IMR-90 (cell line): ENCODE measurements around the gene BACH1. TPM values are rescaled to one million over a fixed set of nuclear protein-coding genes. Genes with fewer than 3 reads are reported as not detected.

Experiments used
- ATAC-seq: fragments of 200-7000 bp; cut with Tn5 transposase; 2 replicates; pipeline ENCODE4 v1.9.1; 2020; ENCODE audit warnings: low read depth, mild to moderate bottlenecking, moderate library complexity
- BruUV-seq: library from RNA; stranded (reverse); fragments of 400-500 nt; replicated peaks from 2 replicates; lab custom pipeline; 2021; lab: Mats Ljungman, UMichigan
- CTCF ChIA-PET: fragments of 300-600 bp; formaldehyde crosslinking; extraction: SDS; loops from one replicate; lab custom pipeline; 2021; ENCODE audit warnings: antibody characterized with exemption; lab: Yijun Ruan, JAX
- POLR2A ChIA-PET: fragments of 300-600 bp; sonication (Branson Sonifier 250); formaldehyde crosslinking; loops from one replicate; lab custom pipeline; 2022; ENCODE audit warnings: antibody characterized with exemption; ENCODE audit not compliant: unreplicated experiment; lab: Charles Lee
- DNase-seq: peaks from one replicate; pipeline ENCODE4 v3.0.0; 2013
- H2AFZ ChIP-seq: replicated peaks from 2 replicates; pipeline ENCODE3; 2013; ENCODE audit warnings: low read length, mild to moderate bottlenecking; ENCODE audit not compliant: poor library complexity
- H2AK5ac ChIP-seq: 2 replicates; pipeline ENCODE4 v1.6.1; 2013; ENCODE audit warnings: low read depth, low read length, inconsistent platforms
- H2AK9ac ChIP-seq: replicated peaks from 2 replicates; pipeline ENCODE3; 2013; ENCODE audit warnings: mild to moderate bottlenecking, low read depth, low read length, moderate library complexity; ENCODE audit not compliant: poor library complexity
- H2BK120ac ChIP-seq: 2 replicates; pipeline ENCODE4 v1.6.1; 2013; ENCODE audit warnings: low read depth, low read length, inconsistent platforms
- H2BK15ac ChIP-seq: 3 replicates; pipeline ENCODE4 v1.6.1; 2013; ENCODE audit warnings: low read depth, low read length, inconsistent platforms
- H2BK20ac ChIP-seq: 2 replicates; pipeline ENCODE4 v1.6.1; 2013; ENCODE audit warnings: low read depth, mild to moderate bottlenecking, inconsistent platforms, low read length, moderate library complexity
- H2BK5ac ChIP-seq: 2 replicates; pipeline ENCODE4 v1.6.1; 2013; ENCODE audit warnings: mild to moderate bottlenecking, low read depth, low read length, inconsistent platforms; ENCODE audit not compliant: poor library complexity, severe bottlenecking
- H3K14ac ChIP-seq: replicated peaks from 2 replicates; pipeline ENCODE4 v1.6.1; 2013; ENCODE audit warnings: low read depth, low read length, inconsistent platforms
- H3K18ac ChIP-seq: 2 replicates; pipeline ENCODE4 v1.6.1; 2013; ENCODE audit warnings: low read depth, low read length, control low read depth
- H3K23ac ChIP-seq: 2 replicates; pipeline ENCODE4 v1.6.1; 2013; ENCODE audit warnings: low read depth, low read length, inconsistent platforms
- H3K27ac ChIP-seq: 2 replicates; pipeline ENCODE4 v1.5.1; 2013; ENCODE audit warnings: mild to moderate bottlenecking, control low read depth, low read length; ENCODE audit not compliant: insufficient read depth
- H3K27me3 ChIP-seq: 2 replicates; pipeline ENCODE4 v1.6.1; 2013; ENCODE audit warnings: low read length; ENCODE audit not compliant: control insufficient read depth, insufficient read depth
- H3K36me3 ChIP-seq: 2 replicates; pipeline ENCODE4 v1.6.1; 2013; ENCODE audit warnings: low read length, mixed read lengths; ENCODE audit not compliant: control insufficient read depth, insufficient read depth
- H3K4ac ChIP-seq: 2 replicates; pipeline ENCODE4 v1.6.1; 2013; ENCODE audit warnings: low read depth, low read length, inconsistent platforms
- H3K4me1 ChIP-seq: 2 replicates; pipeline ENCODE4 v1.6.1; 2013; ENCODE audit warnings: low read length, mixed read lengths; ENCODE audit not compliant: control insufficient read depth, insufficient read depth
- H3K4me2 ChIP-seq: 2 replicates; pipeline ENCODE4 v1.6.1; 2013; ENCODE audit warnings: low read depth, mild to moderate bottlenecking, control low read depth, low read length, moderate library complexity
- H3K4me3 ChIP-seq: 2 replicates; pipeline ENCODE4 v1.5.1; 2013; ENCODE audit warnings: low read depth, mild to moderate bottlenecking, control low read depth, low read length, moderate library complexity; ENCODE audit not compliant: insufficient read depth
- H3K56ac ChIP-seq: 2 replicates; pipeline ENCODE4 v1.6.1; 2013; ENCODE audit warnings: low read length, inconsistent platforms; ENCODE audit not compliant: insufficient read depth; ENCODE audit errors: extremely low read depth
- H3K79me1 ChIP-seq, 2 experiments: 2 replicates each; pipeline ENCODE4 v1.6.1; 2013; ENCODE audit warnings: low read length in 2 of 2, inconsistent platforms in 1 of 2, low read depth in 1 of 2
- H3K9ac ChIP-seq: 2 replicates; pipeline ENCODE4 v1.6.1; 2013; ENCODE audit warnings: low read depth, low read length, control low read depth
- H3K9me1 ChIP-seq: 2 replicates; pipeline ENCODE4 v1.6.1; 2013; ENCODE audit warnings: low read length, inconsistent platforms; ENCODE audit not compliant: insufficient read depth
- H3K9me3 ChIP-seq: 2 replicates; pipeline ENCODE4 v1.6.1; 2013; ENCODE audit warnings: low read length; ENCODE audit not compliant: control insufficient read depth, insufficient read depth
- H4K20me1 ChIP-seq: 2 replicates; pipeline ENCODE4 v1.6.1; 2013; ENCODE audit warnings: low read length, inconsistent platforms; ENCODE audit not compliant: insufficient read depth
- H4K5ac ChIP-seq: 2 replicates; pipeline ENCODE4 v1.6.1; 2013; ENCODE audit warnings: mild to moderate bottlenecking, low read depth, low read length, control low read depth
- H4K8ac ChIP-seq, 2 experiments: 2 replicates each; pipeline ENCODE4 v1.6.1; 2013; ENCODE audit warnings: low read depth in 2 of 2, low read length in 2 of 2, control low read depth in 1 of 2, inconsistent platforms in 1 of 2
- H4K91ac ChIP-seq: 2 replicates; pipeline ENCODE4 v1.6.1; 2013; ENCODE audit warnings: low read depth, low read length, inconsistent platforms; ENCODE audit not compliant: insufficient read depth
- BHLHE40 ChIP-seq: fragments of 150-350 bp; IDR thresholded peaks from 2 replicates; pipeline ENCODE4 v1.6.1; 2016; ENCODE audit warnings: mild to moderate bottlenecking, low read depth, low read length
- CEBPB ChIP-seq: IDR thresholded peaks from 2 replicates; pipeline ENCODE4 v1.6.1; 2012; ENCODE audit warnings: low read depth, low read length, improper control_type of control experiment
- MAFK ChIP-seq: IDR thresholded peaks from 2 replicates; pipeline ENCODE4 v1.6.1; 2012; ENCODE audit warnings: low read depth, low read length, improper control_type of control experiment
- MAZ ChIP-seq: IDR thresholded peaks from 2 replicates; pipeline ENCODE4 v1.6.1; 2012; ENCODE audit warnings: low read depth, mild to moderate bottlenecking, low read length, improper control_type of control experiment, moderate library complexity, borderline replicate concordance
- MXI1 ChIP-seq: IDR thresholded peaks from 2 replicates; pipeline ENCODE4 v1.6.1; 2012; ENCODE audit warnings: low read depth, mild to moderate bottlenecking, low read length, moderate library complexity, borderline replicate concordance
- NFE2L2 ChIP-seq: fragments of 150-350 bp; IDR thresholded peaks from 2 replicates; pipeline ENCODE4 v1.6.1; 2016; ENCODE audit warnings: low read depth, mild to moderate bottlenecking, low read length
- RAD21 ChIP-seq: IDR thresholded peaks from 2 replicates; pipeline ENCODE4 v1.6.1; 2012; ENCODE audit warnings: low read length, improper control_type of control experiment
- RCOR1 ChIP-seq: IDR thresholded peaks from 2 replicates; pipeline ENCODE4 v1.6.1; 2012; ENCODE audit warnings: mild to moderate bottlenecking, low read length, improper control_type of control experiment; ENCODE audit not compliant: insufficient replicate concordance
- RFX5 ChIP-seq: IDR thresholded peaks from 2 replicates; pipeline ENCODE4 v1.8.0; 2012; ENCODE audit warnings: low read depth, mild to moderate bottlenecking, low read length, moderate library complexity
- SMC3 ChIP-seq: fragments of 150-350 bp; IDR thresholded peaks from 2 replicates; pipeline ENCODE4 v1.6.1; 2016; ENCODE audit warnings: low read depth, mild to moderate bottlenecking, antibody characterized with exemption, low read length, moderate library complexity
- WGBS, 2 experiments: methylation state at CpG; one replicate each; pipeline versions ENCODE4 v1.1.5 to v1.1.7; 2013; ENCODE audit warnings: missing lambda C conversion rate in 2 of 2; ENCODE audit not compliant: insufficient read length in 1 of 2; ENCODE audit errors: extremely low coverage in 2 of 2; 5-methylcytosine and 5-hydroxymethylcytosine counted together
- dilution Hi-C: fragments of 300-500 bp; cut with HindIII; formaldehyde crosslinking; loops from one replicate; pipeline ENCODE4 v1.14.3; 2018; ENCODE audit warnings: low sequenced_read_pairs; ENCODE audit not compliant: unreplicated experiment
- in situ Hi-C: fragments of 300-500 bp; cut with MboI; formaldehyde crosslinking; loops from 3 replicates; pipeline ENCODE4 v1.14.3; 2019; ENCODE audit warnings: low sequenced_read_pairs, inconsistent platforms, mixed read lengths
- intact Hi-C: fragments of 100-400 bp; cut with micrococcal nuclease; formaldehyde crosslinking; loops from 2 replicates; pipeline ENCODE4 v1.10.0; 2022
- polyA plus RNA-seq, 3 experiments: library from polyadenylated mRNA; depleted of rRNA; stranded (reverse); fragments of >200 nt; gene quantifications; 2 replicates each; pipeline ENCODE4 v1.2.3, GENCODE V29; 2012; ENCODE audit warnings: low replicate concordance in 1 of 3
- total RNA-seq: library from RNA; depleted of rRNA; stranded (reverse); fragments of >200 nt; gene quantifications from 2 replicates; pipeline ENCODE4 v1.2.3, GENCODE V29; 2012
- TF ChIP-seq, protein P1 (sequence below): fragments of 150-350 bp; IDR thresholded peaks from 2 replicates; pipeline ENCODE4 v1.6.1; 2016; ENCODE audit warnings: low read depth, mild to moderate bottlenecking, low read length, moderate library complexity, borderline replicate concordance
- TF ChIP-seq, protein P2 (sequence below): fragments of 150-350 bp; IDR thresholded peaks from 2 replicates; pipeline ENCODE4 v1.6.1; 2017; ENCODE audit warnings: mild to moderate bottlenecking, antibody characterized with exemption, low read length, low read depth

Gene BACH1
- total and polyA plus RNA-seq, 2 of the 4 experiments (the other 2 are of a cell fraction), result 23.1 to 108 TPM

DNA sequence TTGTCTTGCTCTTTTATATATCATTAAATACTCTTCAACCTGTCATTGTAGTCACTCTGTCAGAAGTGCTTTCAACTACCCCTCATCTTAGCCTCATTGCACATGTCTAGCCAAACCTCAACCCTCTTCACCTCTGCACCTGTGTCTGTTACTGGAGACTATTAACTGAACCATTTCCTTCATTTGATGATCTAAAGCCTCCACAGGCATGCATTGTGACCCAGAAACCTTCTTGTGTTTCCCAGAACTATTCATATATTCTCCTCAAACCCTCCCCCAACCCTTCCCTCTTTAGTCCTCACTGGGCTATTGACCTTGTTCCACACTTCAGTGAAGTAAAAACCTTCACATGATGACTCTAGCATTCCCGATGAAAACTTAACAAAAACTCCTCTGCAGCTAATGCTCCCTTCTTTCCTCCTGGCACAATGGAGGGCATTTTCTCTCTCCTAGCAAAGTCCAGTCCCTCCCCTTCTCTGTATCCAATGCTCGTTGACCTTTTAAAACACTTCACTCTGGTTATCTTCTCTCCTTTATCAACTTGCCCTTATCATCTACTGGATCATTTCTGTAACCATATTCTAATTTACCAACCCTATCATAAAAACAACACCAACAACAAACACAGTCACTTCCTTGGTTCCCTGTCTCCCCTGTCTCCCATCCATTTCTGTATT lies 86.1 kb downstream of the BACH1 start:
- Histone ChIP-seq H4K8ac (no peak overlapping the region), H2BK20ac (no peak overlapping the region), H2AK5ac (no peak overlapping the region), H3K4me3 (no peak overlapping the region), H3K23ac (no peak overlapping the region), H3K27me3 (no peaks in the 10 kb centered on the region), H3K9me1 (peaks cover 3% of the 10 kb centered on the region; the same call in 1 of the 2 replicates), H3K9me3 (no peaks in the 10 kb centered on the region), H3K9ac (no peak overlapping the region), H3K14ac (no peak overlapping the region), H3K4ac (no peak overlapping the region), H2BK15ac (no peak overlapping the region), H4K20me1 (no peaks in the 10 kb centered on the region), H3K27ac (no peak overlapping the region), H2AK9ac (no peak overlapping the region), H4K91ac (no peak overlapping the region; the same call in 1 of the 2 replicates), H3K4me2 (no peak overlapping the region), H2AFZ (no peak overlapping the region), H2BK5ac (no peak overlapping the region), H3K18ac (no peak overlapping the region), H2BK120ac (no peak overlapping the region), H3K4me1 (peaks cover 7% of the 10 kb centered on the region), H3K36me3 (no peaks in the 10 kb centered on the region), H4K5ac (no peak overlapping the region), H3K79me1 (peaks cover 0 to 9% of the 10 kb centered on the region in 2 experiments; a peak in 2 of 4 replicates), H3K56ac (no peak overlapping the region)
- 67% methylated on average over 1 of the region's 2 CpGs; no CpG with 5 or more reads in 1 of the 2 experiments for WGBS, 2 experiments
- ChIA-PET CTCF (no interaction called here), POLR2A (no interaction called here)
- ATAC-seq (no peak), DNase-seq (no peak)
- no TSS peak for BruUV-seq
- TF ChIP-seq SMC3 (no peak), MXI1 (no peak), RFX5 (no peak), RAD21 (no peak), BHLHE40 (no peak), CEBPB (no peak), NFE2L2 (no peak), MAZ (no peak), MAFK (no peak), RCOR1 (no peak)
- TF ChIP-seq, protein P1, sequence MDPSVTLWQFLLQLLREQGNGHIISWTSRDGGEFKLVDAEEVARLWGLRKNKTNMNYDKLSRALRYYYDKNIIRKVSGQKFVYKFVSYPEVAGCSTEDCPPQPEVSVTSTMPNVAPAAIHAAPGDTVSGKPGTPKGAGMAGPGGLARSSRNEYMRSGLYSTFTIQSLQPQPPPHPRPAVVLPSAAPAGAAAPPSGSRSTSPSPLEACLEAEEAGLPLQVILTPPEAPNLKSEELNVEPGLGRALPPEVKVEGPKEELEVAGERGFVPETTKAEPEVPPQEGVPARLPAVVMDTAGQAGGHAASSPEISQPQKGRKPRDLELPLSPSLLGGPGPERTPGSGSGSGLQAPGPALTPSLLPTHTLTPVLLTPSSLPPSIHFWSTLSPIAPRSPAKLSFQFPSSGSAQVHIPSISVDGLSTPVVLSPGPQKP, result no peak
- TF ChIP-seq, protein P2, sequence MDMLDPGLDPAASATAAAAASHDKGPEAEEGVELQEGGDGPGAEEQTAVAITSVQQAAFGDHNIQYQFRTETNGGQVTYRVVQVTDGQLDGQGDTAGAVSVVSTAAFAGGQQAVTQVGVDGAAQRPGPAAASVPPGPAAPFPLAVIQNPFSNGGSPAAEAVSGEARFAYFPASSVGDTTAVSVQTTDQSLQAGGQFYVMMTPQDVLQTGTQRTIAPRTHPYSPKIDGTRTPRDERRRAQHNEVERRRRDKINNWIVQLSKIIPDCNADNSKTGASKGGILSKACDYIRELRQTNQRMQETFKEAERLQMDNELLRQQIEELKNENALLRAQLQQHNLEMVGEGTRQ, result no peak
- intact Hi-C loops (loop anchor here (5.0 kb wide), 1 partner anchor 47 kb away; no protein-coding TSS in a partner anchor), dilution Hi-C loops (no loop called here), in situ Hi-C loops (no loop called here)
